Endothelial cell of coronary artery (primary cell): ENCODE measurements around the gene DNAH6. TPM values are rescaled to one million over a fixed set of nuclear protein-coding genes. Genes with fewer than 3 reads are reported as not detected.

Source experiments
- total RNA-seq: library from RNA; depleted of rRNA; stranded (reverse); fragments of >200 nt; gene quantifications from 2 replicates; pipeline ENCODE4 v1.2.3, GENCODE V29; 2014

DNAH6 gene
- total RNA-seq: under 0.01 and 0.09 TPM in 2 replicates

GRCh38 chr2:84516234-84516986 is at the start of gene DNAH6:
Gene DNAH6 (plus strand): TSS chr2:84516498. CDS start chr2:84517827, 1,329 bp downstream.

Other genes starting within 250 kb of the DNAH6 start
- gene SUCLG1, start 57.2 kb upstream of the DNAH6 start, total RNA-seq: 42.4 and 43.1 TPM in 2 replicates